ENCODE measurements around the gene LRP1.

LRP1 gene

GRCh38 chr12:57094208-57095160 lies 33.8 kb upstream of the LRP1 start:
- no peak for DNase-seq

- DNase-seq = no peak
Measured at GRCh38 chr12:57095440-57095839, 32.8 kb upstream of the LRP1 start.

DNA sequence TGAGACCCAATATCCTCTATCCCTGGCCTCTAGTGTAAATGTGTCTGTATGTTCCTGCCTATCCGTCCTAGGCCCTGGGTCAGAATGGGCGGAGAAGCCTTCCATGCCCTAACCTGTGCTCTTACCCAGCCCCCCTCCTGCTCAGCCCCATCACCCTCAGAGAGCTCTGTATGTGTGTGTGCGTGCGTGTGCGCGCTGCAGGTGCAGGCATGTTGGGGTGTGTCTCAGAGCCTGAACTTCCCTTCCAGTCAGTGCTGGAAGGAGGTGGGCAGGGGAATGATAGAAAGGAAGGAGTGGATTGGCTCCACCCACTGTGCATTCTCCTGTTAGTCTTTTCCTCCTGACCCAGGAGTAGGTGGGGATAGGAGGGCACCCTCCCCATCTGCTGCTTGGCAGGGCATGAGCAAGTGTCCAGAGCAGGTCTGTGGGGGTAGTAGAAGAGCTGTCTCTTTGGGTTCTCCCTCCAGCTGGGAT lies 32.1 kb upstream of the LRP1 start:
- peak in 1 of 3 donors; percentile 36 for DNase-seq

DNA sequence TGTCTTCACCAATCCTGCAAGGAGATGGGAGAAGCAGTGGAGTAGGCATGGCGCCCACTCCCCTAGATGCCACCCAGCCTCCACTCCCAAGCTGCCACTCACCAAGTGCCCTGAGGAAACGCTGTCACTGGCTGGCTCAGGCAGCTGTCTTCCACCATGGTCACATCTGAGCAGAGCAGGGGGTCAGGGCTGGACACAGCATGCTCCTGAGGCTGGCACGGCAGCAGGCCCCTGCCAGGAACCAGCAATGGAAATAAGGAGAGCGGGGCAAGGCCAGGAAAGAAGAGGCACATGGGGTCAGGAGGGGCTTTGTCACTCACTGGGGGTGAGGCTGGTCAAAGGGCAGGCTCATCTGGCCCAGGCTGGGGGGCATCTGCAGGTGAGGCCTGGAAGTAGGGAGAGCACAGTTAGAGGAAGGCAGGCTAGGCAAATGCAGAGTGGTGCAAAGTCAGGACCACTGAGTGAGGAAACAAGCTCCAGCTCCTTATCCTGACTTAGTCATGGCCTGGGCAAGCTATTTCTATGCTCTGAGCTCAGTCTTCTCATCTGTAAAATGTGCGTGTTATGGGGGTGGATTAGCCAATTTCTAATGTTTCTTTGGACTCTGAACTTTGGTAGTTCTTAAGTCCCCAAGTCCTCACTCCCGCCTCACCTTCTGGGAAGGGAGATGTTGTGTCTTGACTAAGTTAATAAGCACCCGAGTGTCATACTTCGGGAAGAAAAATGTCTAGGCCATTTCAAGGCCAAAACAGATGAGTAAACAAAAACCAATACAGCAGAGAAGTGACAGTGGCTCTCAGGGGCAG lies 31.3 kb upstream of the LRP1 start:
- DNase-seq = no peak

- no peak for DNase-seq
Measured at GRCh38 chr12:57097554-57097835, 30.8 kb upstream of the LRP1 start.

- DNase-seq = no peak
Measured at GRCh38 chr12:57098546-57098945, 29.7 kb upstream of the LRP1 start.

DNA sequence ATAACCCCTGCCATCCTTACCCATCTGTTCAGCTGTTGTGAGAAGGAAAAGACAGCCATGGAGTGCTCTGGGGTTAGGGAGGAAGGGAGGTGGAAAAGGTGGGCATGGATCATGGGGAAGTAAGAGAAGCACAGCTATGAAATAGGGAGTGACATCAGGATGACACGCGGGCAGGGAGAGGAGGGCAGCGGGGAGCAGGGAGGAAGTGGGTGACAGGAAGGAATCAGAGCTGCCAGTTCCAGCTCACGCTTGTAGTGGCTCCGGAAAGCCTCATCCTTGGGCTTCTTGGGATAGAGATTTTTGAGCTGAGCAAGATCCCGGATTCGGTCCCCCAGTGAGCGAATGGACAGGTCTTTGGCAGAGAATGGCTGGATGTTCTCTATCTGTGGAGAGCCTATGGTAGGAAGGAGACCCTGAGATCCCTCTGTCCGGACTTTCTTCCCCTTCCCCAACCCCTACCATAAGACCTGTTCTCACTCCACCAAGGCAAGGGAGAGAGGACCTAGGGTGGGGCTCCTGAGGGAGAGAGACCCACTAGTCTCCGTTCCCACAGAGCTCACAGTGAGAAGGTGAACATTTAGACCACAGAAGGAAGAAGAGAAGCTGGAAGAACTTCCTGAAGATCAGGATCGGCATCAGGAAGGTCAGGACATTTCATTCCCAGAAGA lies 29.1 kb upstream of the LRP1 start:
- DNase-seq = peak; percentile 67 to 81 (median 79)

DNA sequence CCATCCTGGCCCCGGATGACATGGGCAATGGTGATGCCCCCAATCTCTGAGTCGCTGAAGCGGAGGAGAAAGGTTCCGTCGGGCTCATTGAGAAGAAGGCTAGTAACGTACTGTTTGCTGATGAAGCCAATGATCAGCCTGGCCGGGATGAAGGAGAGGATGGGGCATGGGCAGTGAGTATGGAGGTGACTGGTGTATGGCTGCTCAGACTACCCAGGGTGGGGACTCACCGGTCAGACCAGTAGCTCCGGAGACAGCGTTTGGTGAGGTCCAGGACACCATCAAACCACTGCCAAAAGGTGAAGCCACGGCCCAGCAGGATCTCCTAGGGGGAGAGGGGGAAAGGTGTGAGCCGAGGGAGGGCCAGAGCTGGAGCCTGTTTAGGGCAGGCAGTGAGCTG lies 28.5 kb upstream of the LRP1 start:
- no peak for DNase-seq

GRCh38 chr12:57101892-57102695 lies 26.2 kb upstream of the LRP1 start:
- DNase-seq = peak; percentile 39 to 51 (median 46)

- no peak for DNase-seq
Measured at GRCh38 chr12:57103856-57104255, 24.4 kb upstream of the LRP1 start.

DNA sequence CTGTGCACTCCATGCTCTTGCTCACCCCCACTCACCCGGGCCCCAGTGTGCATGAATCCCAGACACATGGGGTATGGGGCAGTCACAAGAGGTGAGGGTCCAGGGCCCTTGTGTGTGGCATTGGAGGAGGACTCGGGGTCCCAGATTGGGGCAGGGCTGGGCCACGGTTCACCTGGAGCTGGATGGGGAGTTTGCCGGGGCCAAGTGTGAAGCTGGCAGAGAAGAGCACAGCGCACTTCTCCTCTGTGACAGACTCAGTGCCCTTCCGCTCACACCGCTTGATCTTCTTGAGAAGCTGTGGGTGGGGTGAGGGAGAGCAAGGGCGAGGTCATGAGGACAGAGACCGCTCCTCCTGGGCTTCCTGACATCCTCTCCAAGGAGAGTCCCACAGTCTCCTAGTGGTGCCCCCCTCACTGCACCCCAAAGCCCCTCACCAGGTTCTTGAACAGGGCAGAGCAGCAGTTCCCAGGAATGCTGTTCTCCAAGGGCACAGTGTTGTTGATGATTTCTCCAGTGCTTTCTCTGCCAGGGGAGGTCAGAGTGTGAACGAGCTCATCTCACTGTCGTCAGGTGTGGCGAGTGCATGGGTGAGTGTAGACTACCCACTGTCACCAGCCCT lies 23.9 kb upstream of the LRP1 start:
- no peak for DNase-seq

DNA sequence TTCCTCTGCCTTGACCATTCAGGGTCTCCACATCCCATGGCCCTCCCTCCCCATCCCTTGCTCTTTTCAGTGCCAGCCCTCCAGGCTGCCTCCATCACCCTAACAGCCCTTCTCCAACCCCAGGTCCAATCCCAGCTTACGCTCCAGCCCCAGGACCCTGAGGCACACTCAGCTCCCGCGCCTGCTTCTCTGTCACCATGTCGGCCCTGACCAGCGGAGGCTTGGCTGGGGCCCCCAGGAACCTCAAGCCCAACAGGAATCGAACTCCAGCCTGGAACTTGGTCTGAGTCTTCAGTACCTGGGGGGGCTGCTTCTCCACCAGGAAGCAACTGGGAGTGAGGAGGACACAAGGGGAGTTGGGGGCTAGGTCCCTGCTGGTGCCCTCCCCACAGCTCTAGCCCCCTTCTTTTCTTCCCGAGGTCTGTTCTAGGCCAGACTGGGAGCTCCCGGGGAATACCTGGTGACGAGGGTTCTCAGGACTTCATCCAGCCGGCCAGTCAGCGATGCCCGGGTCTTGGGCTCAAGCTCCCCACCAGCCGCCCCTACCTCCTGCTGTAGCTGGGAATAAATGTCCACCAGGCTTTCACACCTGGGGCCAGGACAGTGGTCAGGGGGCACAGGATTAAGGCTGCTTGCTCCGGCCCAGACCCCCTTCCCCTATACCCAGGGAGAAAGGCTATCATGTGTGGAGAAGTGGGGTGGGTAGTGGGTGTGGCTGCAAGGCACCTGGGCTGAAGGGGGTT lies 23.1 kb upstream of the LRP1 start:
- no peak for DNase-seq

DNA sequence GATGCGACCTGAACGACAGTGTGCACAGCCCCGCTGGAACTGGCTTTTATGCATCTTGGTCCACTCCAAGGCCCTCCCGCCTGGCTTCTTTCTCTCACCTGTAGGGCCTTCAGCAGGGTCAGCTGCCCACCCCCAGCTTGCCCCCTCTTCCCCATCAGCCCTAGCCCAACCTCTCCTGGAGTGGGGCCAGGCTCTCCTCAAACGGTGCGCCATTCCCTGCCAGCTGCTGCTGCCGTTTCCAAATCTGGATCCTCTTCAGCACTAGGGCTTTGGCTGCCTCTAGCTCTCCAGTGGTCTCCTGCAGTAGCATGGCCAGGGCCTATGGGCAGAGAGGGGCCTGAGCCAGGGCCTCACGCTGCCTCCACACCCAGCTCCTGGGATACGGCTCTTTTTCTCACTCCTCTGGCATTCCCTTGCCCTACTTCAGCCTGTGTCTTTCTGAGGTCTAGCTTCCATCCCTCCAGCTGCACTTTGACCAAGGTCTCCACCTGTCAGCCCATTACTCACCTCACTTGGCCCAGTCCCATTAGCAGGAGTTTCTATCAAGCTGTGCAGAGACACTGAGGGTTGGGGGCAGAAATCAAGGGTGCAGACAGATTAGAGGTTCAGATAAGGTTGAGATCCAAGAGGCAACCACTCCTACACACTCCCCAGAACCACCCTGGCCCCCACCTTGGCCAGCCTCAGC lies 22.1 kb upstream of the LRP1 start:
- DNase-seq = no peak

DNA sequence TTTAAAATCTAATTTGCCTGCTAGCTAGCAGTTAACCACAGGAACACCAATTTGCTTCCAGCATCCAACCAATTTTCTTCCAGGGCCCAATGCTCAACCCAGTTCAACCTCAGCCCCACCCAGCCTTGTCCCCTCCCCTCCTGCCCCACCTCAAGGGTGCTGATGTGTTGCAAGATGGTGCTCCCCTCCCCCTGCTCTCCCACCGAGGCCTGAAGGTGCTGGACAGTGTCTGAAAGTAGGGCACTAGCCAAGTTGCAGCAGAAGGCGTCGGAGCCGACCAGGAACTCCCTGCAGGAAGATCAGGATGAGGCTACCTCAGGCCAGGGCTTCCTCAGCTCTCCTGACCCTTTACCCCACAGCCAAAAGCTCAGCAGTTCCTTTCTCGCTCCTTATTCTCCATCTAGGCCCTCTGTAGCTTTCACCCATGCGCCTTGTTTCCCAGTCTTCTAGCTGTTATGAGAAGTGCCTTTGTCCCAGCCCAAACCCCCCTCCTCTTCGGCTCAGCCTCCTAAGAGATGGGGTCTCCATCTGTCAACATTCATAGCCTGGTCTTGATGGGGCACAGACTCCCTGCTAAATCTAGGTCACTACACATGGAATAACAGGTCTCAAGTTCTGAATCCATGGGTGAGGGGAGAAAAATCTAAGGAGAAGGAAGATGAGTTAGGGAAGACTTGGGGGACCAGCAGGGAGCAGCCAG lies 20.7 kb upstream of the LRP1 start:
- DNase-seq = no peak

DNA sequence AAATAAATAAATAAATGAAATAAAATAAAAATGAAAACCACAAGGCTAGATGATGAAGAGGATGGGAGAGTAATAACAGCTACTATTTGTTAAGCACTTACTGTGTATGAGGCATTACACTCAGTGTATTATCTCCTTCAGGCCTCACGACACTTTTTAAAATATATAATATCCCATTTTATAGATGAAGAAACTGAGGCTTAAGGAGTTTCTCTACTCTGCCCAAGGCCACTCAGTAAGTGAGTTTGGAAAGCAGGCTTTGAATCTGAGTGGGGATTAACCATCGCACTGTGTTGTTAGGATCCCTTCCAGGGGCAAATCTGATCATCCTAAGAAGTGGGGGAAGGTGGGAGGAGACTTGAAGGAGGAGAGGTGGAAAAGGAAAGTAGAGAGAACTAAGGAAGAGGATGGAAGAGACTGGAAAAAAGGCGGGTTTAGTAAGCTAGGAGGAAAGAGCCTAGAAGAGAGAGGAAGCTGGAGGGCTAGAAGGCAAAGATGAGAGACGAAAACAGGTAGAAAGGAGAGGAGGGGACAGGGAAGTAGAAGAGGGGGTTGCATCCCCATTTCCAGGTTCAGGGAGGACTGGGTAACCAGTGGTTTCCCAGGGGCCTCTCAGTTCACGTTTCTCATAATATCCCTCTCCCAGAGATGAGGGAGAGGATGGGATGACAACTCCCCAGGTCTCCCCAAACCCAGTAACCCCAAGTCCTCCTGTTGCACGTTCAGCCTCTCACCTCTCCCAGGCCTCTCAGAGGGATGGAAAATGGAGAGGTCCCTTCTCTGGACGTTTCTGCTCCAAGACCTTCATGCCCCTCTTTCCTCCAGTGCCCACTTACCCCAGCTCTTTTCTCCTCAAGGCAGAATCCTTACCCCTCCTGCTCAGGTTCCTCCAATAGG lies 18.8 kb upstream of the LRP1 start:
- no peak for DNase-seq

DNA sequence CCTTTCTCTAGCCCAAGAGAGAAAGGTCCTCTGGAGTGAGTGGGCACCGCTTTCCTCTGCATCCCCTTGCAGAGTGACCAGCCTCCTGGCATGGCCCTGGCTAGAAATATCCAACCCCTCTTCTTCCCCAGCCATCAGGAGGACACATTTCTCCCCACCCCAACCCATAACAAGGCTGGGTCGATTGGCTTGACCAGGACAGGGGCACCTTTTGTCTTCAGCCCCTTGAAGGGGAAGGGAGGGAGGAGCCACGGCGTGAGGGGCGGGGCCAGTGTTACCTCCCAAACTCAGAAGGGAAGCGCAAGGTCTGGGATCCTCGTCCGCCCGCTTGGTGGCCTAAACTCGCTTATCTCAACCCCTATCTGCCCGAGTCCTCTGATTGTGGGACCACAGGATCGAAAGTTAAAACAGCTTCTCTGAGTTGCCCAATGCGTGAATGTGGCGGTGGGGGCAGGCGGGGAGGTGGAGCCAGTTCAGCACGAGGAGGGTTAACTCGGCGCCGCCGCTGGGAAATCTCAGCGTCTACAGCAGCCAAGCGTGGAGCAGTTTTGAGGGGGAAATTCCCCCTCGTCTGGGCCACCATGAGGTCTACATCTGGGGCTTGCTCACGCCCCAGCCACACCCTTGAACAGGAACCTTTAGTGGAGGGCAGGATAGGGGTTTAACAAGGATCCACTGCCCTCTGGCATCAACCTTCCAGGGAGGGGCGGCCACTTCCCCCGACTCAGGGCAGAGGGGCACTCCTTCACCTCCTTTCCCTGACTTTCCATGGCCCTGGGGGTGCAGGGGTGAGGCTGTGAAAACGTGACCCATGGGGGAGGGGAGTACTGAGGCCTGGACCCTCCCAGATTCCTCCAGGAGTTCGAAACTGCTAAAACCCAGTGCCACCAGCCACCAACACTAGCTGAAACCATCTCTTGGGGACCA lies 17.9 kb upstream of the LRP1 start:
- peak; percentile 80 to 84 (median 82) for DNase-seq

- DNase-seq = peak; percentile 93 to 94 (median 93)
Measured at GRCh38 chr12:57111031-57111734, 17.1 kb upstream of the LRP1 start, which contains the start of gene STAT6. STAT6 (minus strand) TSS chr12:57111362; CDS start chr12:57108278, 3,084 bp downstream.
